ENCODE results near the gene RPS15A.

The RPS15A gene

DNA sequence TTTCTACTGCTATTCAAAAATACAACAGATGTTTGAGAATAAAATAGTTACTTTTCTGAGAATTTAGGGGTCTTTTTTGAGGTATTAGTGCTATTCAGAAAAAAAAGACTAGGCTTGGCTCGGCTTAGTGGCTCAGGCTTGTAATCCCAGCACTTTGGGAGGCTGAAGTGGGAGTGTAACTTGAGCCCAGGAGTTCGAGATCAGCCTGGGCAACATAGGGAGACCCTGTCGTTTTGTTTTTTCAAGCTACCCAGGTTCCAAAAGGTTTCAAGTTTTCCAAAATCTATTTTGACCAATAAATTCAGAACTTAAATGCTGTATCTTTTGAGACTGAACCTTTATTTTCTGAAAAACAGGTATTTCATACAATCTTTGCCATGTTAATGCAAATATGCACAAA lies 14.4 kb upstream of the RPS15A start:
- no peak overlapping the region; the same call in 1 of the 2 replicates for H3K27ac ChIP-seq
- TF ChIP-seq ZFX (IDR thresholded peaks at IDR 0.05; ENCODE audit: borderline replicate concordance), result no peak
- TF ChIP-seq, protein P1, sequence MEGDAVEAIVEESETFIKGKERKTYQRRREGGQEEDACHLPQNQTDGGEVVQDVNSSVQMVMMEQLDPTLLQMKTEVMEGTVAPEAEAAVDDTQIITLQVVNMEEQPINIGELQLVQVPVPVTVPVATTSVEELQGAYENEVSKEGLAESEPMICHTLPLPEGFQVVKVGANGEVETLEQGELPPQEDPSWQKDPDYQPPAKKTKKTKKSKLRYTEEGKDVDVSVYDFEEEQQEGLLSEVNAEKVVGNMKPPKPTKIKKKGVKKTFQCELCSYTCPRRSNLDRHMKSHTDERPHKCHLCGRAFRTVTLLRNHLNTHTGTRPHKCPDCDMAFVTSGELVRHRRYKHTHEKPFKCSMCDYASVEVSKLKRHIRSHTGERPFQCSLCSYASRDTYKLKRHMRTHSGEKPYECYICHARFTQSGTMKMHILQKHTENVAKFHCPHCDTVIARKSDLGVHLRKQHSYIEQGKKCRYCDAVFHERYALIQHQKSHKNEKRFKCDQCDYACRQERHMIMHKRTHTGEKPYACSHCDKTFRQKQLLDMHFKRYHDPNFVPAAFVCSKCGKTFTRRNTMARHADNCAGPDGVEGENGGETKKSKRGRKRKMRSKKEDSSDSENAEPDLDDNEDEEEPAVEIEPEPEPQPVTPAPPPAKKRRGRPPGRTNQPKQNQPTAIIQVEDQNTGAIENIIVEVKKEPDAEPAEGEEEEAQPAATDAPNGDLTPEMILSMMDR (IDR thresholded peaks at IDR 0.05), result no peak

DNA sequence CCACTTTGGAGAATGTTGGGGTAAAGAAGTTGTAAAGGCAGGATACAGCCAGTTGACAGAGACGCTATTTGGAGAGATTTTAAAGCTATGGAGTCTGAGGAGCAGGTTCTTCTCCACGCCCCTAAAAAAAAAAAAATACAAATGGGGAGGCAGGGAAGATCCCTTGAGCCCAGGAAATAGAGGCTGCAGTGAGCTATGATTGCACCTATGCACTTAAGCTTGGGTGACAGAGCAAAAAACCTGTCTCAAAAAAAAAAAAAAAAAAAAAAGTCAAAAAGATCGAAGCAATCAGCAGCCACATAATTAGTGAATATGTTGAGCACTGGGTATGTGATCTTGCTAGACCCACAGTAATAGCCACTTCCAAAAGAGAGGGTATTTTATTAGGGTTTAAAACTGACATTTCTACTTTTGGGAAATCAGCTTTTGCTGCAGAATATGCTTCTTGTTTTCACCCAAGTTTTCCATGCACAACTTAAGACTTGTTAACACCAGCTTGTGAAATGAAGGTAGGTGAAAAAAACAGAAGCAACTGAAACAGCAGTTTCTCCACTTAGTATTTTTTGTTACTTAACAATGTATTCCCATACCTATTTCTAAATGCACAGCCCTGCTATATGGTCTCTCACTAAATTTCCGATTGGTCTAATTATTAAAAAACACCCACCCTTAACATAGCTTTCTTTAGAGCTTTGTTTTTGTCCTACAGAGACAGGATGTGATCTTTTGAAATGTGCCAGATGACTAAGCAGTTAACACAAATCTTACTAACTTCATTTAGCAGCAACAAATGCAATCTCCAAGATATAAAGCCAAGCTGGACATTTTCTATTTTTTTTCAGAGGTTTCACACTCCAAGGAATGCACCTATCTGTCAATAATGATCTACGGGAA lies 13.7 kb upstream of the RPS15A start:
- peak overlapping the region; percentile 93 for H3K27ac ChIP-seq
- TF ChIP-seq, protein P1 (IDR thresholded peaks at IDR 0.05), result no peak
- no peak for TF ChIP-seq ZFX (IDR thresholded peaks at IDR 0.05; ENCODE audit: borderline replicate concordance)

DNA sequence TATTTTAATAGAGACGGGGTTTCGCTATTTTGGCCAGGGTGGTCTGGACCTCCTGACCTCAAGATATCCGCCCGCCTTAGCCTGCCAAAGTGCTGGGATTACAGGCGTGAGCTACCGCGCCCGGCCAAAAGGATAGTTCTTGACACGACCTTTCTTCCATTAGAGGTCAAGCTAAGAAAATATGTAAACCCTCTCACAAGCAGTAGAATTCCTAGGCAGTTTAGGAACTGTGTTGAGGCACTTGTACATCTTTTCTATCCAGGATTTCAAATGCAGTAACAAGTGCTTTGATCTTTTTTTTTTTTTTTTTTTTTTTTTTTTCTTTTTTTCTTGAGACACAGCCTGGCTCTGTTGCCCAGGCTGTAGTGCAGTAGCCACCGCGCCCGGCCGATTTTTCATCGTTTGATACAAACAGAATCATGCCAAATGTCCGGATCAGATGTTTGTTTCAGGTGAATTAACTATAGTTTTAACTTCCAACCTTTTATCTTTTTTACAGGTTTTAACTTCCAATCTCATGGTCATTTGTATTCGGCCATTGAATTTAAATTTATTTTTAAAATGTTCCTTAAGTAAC lies 12.7 kb upstream of the RPS15A start:
- TF ChIP-seq, protein P1 (IDR thresholded peaks at IDR 0.05), result no peak
- no peak for TF ChIP-seq ZFX (IDR thresholded peaks at IDR 0.05; ENCODE audit: borderline replicate concordance)
- peak overlapping the region; percentile 93 for H3K27ac ChIP-seq

DNA sequence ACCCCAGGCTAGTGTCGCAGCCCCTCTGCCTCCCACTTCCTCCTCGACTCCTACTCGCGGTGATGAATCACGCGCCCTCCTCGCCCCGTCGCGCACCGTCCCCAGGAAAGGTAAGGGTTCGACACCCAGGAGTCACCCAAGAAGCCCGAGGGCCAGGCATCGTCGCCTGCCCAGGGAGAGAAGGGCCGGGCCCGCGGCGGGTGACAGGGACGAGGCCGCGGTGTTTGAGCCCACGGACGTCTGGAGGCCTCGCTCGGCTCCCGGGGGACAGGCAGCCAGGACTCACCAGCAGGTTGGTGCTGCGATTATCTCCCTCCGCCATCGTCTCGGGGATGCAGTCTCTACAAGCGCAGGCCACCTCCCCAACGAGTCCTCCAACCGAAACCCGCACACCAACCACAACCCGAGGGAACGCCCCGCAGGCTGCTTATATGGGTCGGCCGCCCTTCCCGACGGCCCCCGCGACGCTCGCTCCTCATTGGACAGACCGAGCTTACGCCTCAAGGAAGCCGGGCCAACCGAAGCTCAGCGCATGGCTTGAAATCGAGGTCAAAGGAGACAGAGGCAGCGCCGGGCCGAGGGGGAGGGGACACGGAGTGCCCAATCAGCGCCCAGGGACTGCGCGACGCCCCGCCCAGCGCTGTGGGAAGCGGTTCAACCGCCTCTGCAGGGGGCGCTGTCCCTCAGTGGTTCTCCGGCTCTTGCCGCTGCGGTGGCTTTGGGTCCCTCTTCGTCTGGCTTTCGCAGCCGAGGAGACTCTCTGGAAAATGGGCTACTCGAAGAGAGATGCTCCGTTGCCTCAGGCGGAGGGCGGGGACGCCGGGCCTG lies 11.2 kb upstream of the RPS15A start, which contains the start of gene ARL6IP1:
Gene ARL6IP1, minus strand, starts transcription at position 405 of the 828 bp plus-strand sequence. Its CDS starts 83 bp downstream, at position 322.
- TF ChIP-seq, protein P1 (IDR thresholded peaks at IDR 0.05), result peak; percentile 96
- TF ChIP-seq ZFX (IDR thresholded peaks at IDR 0.05; ENCODE audit: borderline replicate concordance), result no peak
- peak within 1 kb of the TSS; percentile 93 for H3K27ac ChIP-seq

DNA sequence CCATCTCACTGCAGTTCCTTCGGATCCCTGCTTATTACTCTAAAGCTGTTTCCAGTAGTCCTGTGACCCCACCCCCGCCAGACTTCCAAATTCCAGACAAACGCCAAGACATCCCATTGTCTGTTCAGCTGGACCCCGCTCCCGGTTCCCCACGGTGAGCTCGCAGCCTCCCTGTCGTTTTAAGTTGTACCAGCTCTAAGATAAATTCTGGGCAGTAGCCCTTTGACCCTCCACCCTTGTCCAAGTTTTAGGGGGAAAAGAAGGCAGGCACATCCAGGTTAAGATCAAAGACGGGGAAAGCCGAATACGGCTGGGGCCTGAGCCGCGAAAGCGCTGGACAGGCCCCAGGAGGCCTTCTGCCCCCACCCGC lies 10.6 kb upstream of the RPS15A start:
- TF ChIP-seq, protein P1 (IDR thresholded peaks at IDR 0.05), result no peak
- no peak for TF ChIP-seq ZFX (IDR thresholded peaks at IDR 0.05; ENCODE audit: borderline replicate concordance)
- peak overlapping the region; percentile 93 for H3K27ac ChIP-seq

DNA sequence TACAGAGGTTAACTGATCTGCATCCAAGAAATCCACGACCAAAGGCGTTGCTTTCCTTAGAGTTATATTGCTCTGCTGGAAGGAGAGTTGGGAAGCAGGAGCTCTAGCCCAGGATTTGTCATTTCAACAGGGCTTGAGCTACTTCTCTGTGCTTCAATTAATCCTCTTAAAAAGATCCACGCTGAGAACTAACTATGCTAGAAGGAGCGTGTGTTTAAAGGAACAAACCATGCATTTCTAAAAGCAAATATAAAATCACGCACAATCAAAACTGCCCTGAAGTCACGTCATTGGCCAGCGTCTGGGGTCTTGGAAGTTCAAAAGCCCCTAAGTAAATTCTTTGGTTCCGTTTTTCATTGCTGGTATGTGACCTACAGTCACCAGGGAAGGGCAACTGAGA lies 10.2 kb upstream of the RPS15A start:
- TF ChIP-seq, protein P1 (IDR thresholded peaks at IDR 0.05), result no peak
- TF ChIP-seq ZFX (IDR thresholded peaks at IDR 0.05; ENCODE audit: borderline replicate concordance), result no peak
- H3K27ac ChIP-seq, result peak overlapping the region; percentile 93
